H9 (cell line): ENCODE measurements around the gene PRB2. TPM values are rescaled to one million over a fixed set of nuclear protein-coding genes. Genes with fewer than 3 reads are reported as not detected.

Experiments
- DNase-seq: peaks from one replicate; pipeline ENCODE4 v3.0.0-alpha.2; 2017
- H2AFZ ChIP-seq: one replicate; pipeline ENCODE4 v1.6.1; 2013; ENCODE audit warnings: mild to moderate bottlenecking, low read length, control low read depth, moderate library complexity
- H2AK5ac ChIP-seq: 2 replicates; pipeline ENCODE4 v1.6.1; 2013; ENCODE audit warnings: low read length, control low read depth, mixed read lengths; ENCODE audit not compliant: insufficient read length
- H2BK120ac ChIP-seq: one replicate; pipeline ENCODE4 v1.6.1; 2013; ENCODE audit warnings: low read depth, mild to moderate bottlenecking, low read length, control low read depth, inconsistent platforms; ENCODE audit not compliant: poor library complexity, severe bottlenecking
- H2BK12ac ChIP-seq: 2 replicates; pipeline ENCODE4 v1.6.1; 2013; ENCODE audit warnings: low read length, control low read depth, mixed read lengths, low read depth; ENCODE audit not compliant: insufficient read length
- H2BK15ac ChIP-seq: 2 replicates; pipeline ENCODE4 v1.6.1; 2013; ENCODE audit warnings: low read depth, low read length, control low read depth
- H2BK20ac ChIP-seq: one replicate; pipeline ENCODE4 v1.6.1; 2013; ENCODE audit warnings: low read depth, mild to moderate bottlenecking, low read length, control low read depth, inconsistent platforms; ENCODE audit not compliant: poor library complexity, severe bottlenecking
- H2BK5ac ChIP-seq: 2 replicates; pipeline ENCODE4 v1.6.1; 2013; ENCODE audit warnings: low read length, control low read depth, mixed read lengths; ENCODE audit not compliant: insufficient read length
- H3K14ac ChIP-seq: 2 replicates; pipeline ENCODE4 v1.6.1; 2013; ENCODE audit warnings: low read length, control low read depth; ENCODE audit not compliant: insufficient read depth
- H3K18ac ChIP-seq: 2 replicates; pipeline ENCODE4 v1.6.1; 2013; ENCODE audit warnings: low read depth, mild to moderate bottlenecking, mixed read lengths, low read length, control low read depth; ENCODE audit not compliant: insufficient read length
- H3K23ac ChIP-seq: 2 replicates; pipeline ENCODE4 v1.6.1; 2013; ENCODE audit warnings: low read length, control low read depth, mixed read lengths, low read depth; ENCODE audit not compliant: insufficient read length
- H3K23me2 ChIP-seq: 2 replicates; pipeline ENCODE4 v1.6.1; 2013; ENCODE audit warnings: low read depth, mild to moderate bottlenecking, mixed read lengths, low read length, control low read depth; ENCODE audit not compliant: insufficient read length, poor library complexity, severe bottlenecking
- H3K27ac ChIP-seq: 2 replicates; pipeline ENCODE4 v1.5.1; 2013; ENCODE audit warnings: low read length, control low read depth, mixed read lengths, low read depth; ENCODE audit not compliant: insufficient read length
- H3K27me3 ChIP-seq: 2 replicates; pipeline ENCODE4 v1.6.1; 2013; ENCODE audit warnings: low read length, control low read depth, inconsistent platforms; ENCODE audit not compliant: insufficient read depth
- H3K4ac ChIP-seq: 2 replicates; pipeline ENCODE4 v1.6.1; 2013; ENCODE audit warnings: low read depth, mild to moderate bottlenecking, control low read depth, inconsistent platforms, low read length, moderate library complexity
- H3K4me1 ChIP-seq: 2 replicates; pipeline ENCODE4 v1.6.1; 2013; ENCODE audit warnings: low read length, control low read depth, inconsistent platforms; ENCODE audit not compliant: insufficient read depth
- H3K4me2 ChIP-seq: 2 replicates; pipeline ENCODE4 v1.6.1; 2013; ENCODE audit warnings: low read length, control low read depth, mixed read lengths; ENCODE audit not compliant: insufficient read length, insufficient read depth
- H3K56ac ChIP-seq: 2 replicates; pipeline ENCODE4 v1.6.1; 2013; ENCODE audit warnings: low read depth, mild to moderate bottlenecking, mixed read lengths, low read length, control low read depth; ENCODE audit not compliant: insufficient read length
- H3K79me1 ChIP-seq: 2 replicates; pipeline ENCODE4 v1.6.1; 2013; ENCODE audit warnings: low read depth, mild to moderate bottlenecking, moderate library complexity, low read length, control low read depth, inconsistent platforms; ENCODE audit not compliant: insufficient read depth, poor library complexity, severe bottlenecking
- H3K79me2 ChIP-seq: 2 replicates; pipeline ENCODE4 v1.6.1; 2013; ENCODE audit warnings: low read length, control low read depth, inconsistent platforms; ENCODE audit not compliant: insufficient read depth
- H3K9ac ChIP-seq: 2 replicates; pipeline ENCODE4 v1.6.1; 2013; ENCODE audit warnings: low read length, control low read depth, mixed read lengths; ENCODE audit not compliant: insufficient read length; ENCODE audit errors: extremely low read depth
- H3K9me3 ChIP-seq: one replicate; pipeline ENCODE4 v1.6.1; 2013; ENCODE audit warnings: low read depth, low read length, inconsistent platforms; ENCODE audit not compliant: control insufficient read depth
- H3T11ph ChIP-seq: one replicate; pipeline ENCODE4 v1.6.1; 2013; ENCODE audit warnings: mild to moderate bottlenecking, low read length, control low read depth, inconsistent platforms
- H4K20me1 ChIP-seq: one replicate; pipeline ENCODE4 v1.6.1; 2013; ENCODE audit not compliant: control insufficient read depth, insufficient read length, insufficient read depth
- H4K5ac ChIP-seq: 2 replicates; pipeline ENCODE4 v1.6.1; 2013; ENCODE audit warnings: low read depth, mild to moderate bottlenecking, mixed read lengths, low read length, control low read depth; ENCODE audit not compliant: insufficient read length
- H4K8ac ChIP-seq: replicated peaks from 2 replicates; pipeline ENCODE4 v1.6.1; 2013; ENCODE audit warnings: low read length, control low read depth, mixed read lengths, low read depth; ENCODE audit not compliant: insufficient read length
- H4K91ac ChIP-seq: 2 replicates; pipeline ENCODE4 v1.6.1; 2013; ENCODE audit warnings: low read depth, mild to moderate bottlenecking, moderate library complexity, mixed read lengths, low read length, control low read depth; ENCODE audit not compliant: insufficient read length
- H3K27ac Mint-ChIP-seq, 3 experiments: 2 replicates in 2 of 3; 3 replicates in 1 of 3; pipeline ENCODE4 v1.8.0; 2020 to 2021; ENCODE audit warnings: mixed read lengths in 3 of 3, mild to moderate bottlenecking in 1 of 3, moderate library complexity in 1 of 3
- H3K27me3 Mint-ChIP-seq: 2 replicates; pipeline ENCODE4 v1.8.0; 2021; ENCODE audit warnings: low read depth, mild to moderate bottlenecking, moderate library complexity, mixed read lengths
- H3K36me3 Mint-ChIP-seq, 3 experiments: 2 replicates in 2 of 3; 3 replicates in 1 of 3; pipeline ENCODE4 v1.8.0; 2020 to 2021; ENCODE audit warnings: low read depth in 3 of 3, mixed read lengths in 3 of 3; ENCODE audit not compliant: insufficient read depth in 1 of 3
- H3K4me1 Mint-ChIP-seq, 2 experiments: 2 replicates each; pipeline ENCODE4 v1.8.0; 2020; ENCODE audit warnings: mixed read lengths in 2 of 2
- H3K4me3 Mint-ChIP-seq, 2 experiments: 2 replicates in 1 of 2; 3 replicates in 1 of 2; pipeline ENCODE4 v1.8.0; 2020 to 2021; ENCODE audit warnings: mild to moderate bottlenecking in 2 of 2, mixed read lengths in 2 of 2, moderate library complexity in 1 of 2
- H3K9me3 Mint-ChIP-seq, 2 experiments: 2 replicates in 1 of 2; 3 replicates in 1 of 2; pipeline ENCODE4 v1.8.0; 2020; ENCODE audit warnings: mild to moderate bottlenecking in 2 of 2, mixed read lengths in 2 of 2, moderate library complexity in 1 of 2
- WGBS: extraction: QIAGEN DNeasy Blood & Tissue Kit; methylation state at CpG from one replicate; pipeline ENCODE4 v1.1.7; 2013; ENCODE audit warnings: missing lambda C conversion rate, low lambda C conversion rate, mixed read lengths; ENCODE audit not compliant: insufficient read length; ENCODE audit errors: extremely low coverage; 5-methylcytosine and 5-hydroxymethylcytosine counted together
- total RNA-seq: library from RNA; stranded (reverse); gene quantifications from 2 replicates; pipeline ENCODE4 v1.2.1, GENCODE V29; 2021
- TF ChIP-seq, protein P1 (sequence below): fragments of 200-600 bp; sonication (generic); conservative IDR thresholded peaks from 3 replicates; pipeline ENCODE4 v1.8.0; 2021; ENCODE audit warnings: antibody characterized with exemption, mild to moderate bottlenecking

Gene PRB2
- total RNA-seq, 1 experiment from 2014 or later, result not detected

DNA sequence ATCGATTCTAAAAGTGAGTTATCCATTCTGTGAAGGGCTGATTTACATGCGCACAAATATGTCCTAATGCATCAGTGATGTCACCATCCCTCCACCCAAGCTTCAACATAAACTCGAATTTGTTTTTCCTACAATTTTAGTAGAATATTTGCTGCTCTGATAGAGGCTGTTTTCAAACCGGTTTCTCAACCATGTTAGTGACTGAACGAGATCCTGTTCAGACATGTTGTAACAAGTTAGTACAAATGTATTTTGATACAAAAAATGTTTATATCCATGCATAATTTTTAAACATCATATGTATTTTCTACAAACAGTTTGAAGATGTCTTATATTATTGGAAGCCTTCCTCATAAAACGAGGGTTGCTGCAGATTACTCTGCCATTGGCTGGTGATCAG, 12.7 kb upstream of the PRB2 start:
- Histone ChIP-seq H3K79me1 (no peaks in the 10 kb centered on the region), H2AK5ac (no peak overlapping the region), H4K20me1 (no peaks in the 10 kb centered on the region), H4K91ac (no peak overlapping the region), H3K27ac (no peak overlapping the region), H3K4me1 (no peaks in the 10 kb centered on the region), H3K27me3 (no peaks in the 10 kb centered on the region), H3K14ac (no peak overlapping the region), H3T11ph (no peak overlapping the region), H3K23me2 (no peaks in the 10 kb centered on the region), H3K79me2 (no peaks in the 10 kb centered on the region), H3K23ac (no peak overlapping the region), H3K4me2 (no peak overlapping the region), H2BK15ac (no peak overlapping the region), H2BK12ac (no peak overlapping the region), H3K9me3 (no peaks in the 10 kb centered on the region), H3K56ac (no peak overlapping the region), H3K18ac (no peak overlapping the region), H3K4ac (no peak overlapping the region), H4K8ac (no peak overlapping the region), H3K9ac (no peak overlapping the region), H4K5ac (no peak overlapping the region), H2AFZ (no peak overlapping the region), H2BK20ac (no peak overlapping the region), H2BK120ac (no peak overlapping the region), H2BK5ac (no peak overlapping the region)
- Mint-ChIP-seq H3K9me3 (peaks cover 0 to 6% of the 10 kb centered on the region in 2 experiments; a peak in 2 of 5 replicates), H3K36me3 (peaks cover 0 to 7% (median 0%) of the 10 kb centered on the region in 3 experiments; a peak in 1 of 7 replicates), H3K4me1 (no peaks in the 10 kb centered on the region), H3K4me3 (no peak overlapping the region), H3K27ac (no peak overlapping the region), H3K27me3 (no peaks in the 10 kb centered on the region)
- WGBS, result no CpG with 5 or more reads among the region's 6 CpGs
- no peak for DNase-seq
- TF ChIP-seq, protein P1, sequence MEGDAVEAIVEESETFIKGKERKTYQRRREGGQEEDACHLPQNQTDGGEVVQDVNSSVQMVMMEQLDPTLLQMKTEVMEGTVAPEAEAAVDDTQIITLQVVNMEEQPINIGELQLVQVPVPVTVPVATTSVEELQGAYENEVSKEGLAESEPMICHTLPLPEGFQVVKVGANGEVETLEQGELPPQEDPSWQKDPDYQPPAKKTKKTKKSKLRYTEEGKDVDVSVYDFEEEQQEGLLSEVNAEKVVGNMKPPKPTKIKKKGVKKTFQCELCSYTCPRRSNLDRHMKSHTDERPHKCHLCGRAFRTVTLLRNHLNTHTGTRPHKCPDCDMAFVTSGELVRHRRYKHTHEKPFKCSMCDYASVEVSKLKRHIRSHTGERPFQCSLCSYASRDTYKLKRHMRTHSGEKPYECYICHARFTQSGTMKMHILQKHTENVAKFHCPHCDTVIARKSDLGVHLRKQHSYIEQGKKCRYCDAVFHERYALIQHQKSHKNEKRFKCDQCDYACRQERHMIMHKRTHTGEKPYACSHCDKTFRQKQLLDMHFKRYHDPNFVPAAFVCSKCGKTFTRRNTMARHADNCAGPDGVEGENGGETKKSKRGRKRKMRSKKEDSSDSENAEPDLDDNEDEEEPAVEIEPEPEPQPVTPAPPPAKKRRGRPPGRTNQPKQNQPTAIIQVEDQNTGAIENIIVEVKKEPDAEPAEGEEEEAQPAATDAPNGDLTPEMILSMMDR, result no peak
